ENCODE data around the gene SMNDC1. TPM values are rescaled to one million over a fixed set of nuclear protein-coding genes. Genes with fewer than 3 reads are reported as not detected.
A peak's percentile ranks its signal among the peaks of the same experiment; 100 is the strongest.

The SMNDC1 gene
- total and polyA plus RNA-seq, 7 donors, result 10.2 to 19.7 (median 13.3) TPM

DNA sequence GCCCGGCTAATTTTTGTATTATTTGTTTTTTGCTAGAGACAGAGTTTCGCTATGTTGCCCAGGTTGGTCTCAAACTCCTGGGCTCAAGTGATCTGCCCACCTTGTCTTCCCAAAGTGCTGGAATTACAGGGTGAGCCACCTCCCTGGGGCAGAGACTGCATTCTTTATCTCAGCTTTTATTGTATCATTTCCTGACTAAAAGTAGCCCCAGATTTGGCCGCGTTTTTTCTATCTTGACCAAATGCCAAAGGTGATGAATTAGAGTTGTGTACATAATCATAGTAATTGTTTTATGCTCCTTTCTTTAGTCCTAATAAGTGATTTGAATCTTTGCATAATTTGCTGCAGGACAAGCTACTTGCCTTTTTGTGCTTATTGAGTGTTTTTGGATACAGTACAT is 3.1 kb upstream of the SMNDC1 start:
- Histone ChIP-seq H3K27ac (no peak overlapping the region), H3K4me3 (no peak overlapping the region), H3K27me3 (no peaks in the 10 kb centered on the region), H3K9me3 (no peaks in the 10 kb centered on the region), H3K36me3 (peaks cover 0 to 4% (median 0%) of the 10 kb centered on the region in 4 donors), H3K4me1 (peaks cover 0 to 30% (median 23%) of the 10 kb centered on the region in 4 donors)
- intact Hi-C loops (cut with DNase I), result loop anchor here (1.0 kb wide), 1 partner anchor 195 kb away; no protein-coding TSS in a partner anchor
- 18 to 65% methylated on average over 4 of the region's 4 CpGs for WGBS, 2 donors
- DNase-seq, result no peak
- no peak for TF ChIP-seq EP300 (IDR thresholded peaks at IDR 0.05)

DNA sequence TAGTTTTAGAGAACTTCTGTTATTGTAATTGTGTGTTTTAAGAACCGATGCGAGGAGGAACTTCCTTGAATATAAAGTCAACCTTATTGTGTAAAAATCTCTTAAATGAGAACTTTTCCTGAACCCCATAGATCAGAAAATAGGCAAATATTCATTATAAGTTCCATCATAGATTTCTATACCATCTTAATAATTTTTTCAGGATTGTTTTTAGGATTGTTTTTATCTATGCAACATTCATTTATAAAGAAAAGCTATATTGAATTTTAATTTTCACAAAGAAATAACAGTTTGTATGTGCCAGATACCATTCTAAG is 1.7 kb upstream of the SMNDC1 start:
- no peak for TF ChIP-seq POLR2AphosphoS5 (IDR thresholded peaks at IDR 0.05)
- TF ChIP-seq EP300 (IDR thresholded peaks at IDR 0.05), result no peak
- TF ChIP-seq, protein P1, sequence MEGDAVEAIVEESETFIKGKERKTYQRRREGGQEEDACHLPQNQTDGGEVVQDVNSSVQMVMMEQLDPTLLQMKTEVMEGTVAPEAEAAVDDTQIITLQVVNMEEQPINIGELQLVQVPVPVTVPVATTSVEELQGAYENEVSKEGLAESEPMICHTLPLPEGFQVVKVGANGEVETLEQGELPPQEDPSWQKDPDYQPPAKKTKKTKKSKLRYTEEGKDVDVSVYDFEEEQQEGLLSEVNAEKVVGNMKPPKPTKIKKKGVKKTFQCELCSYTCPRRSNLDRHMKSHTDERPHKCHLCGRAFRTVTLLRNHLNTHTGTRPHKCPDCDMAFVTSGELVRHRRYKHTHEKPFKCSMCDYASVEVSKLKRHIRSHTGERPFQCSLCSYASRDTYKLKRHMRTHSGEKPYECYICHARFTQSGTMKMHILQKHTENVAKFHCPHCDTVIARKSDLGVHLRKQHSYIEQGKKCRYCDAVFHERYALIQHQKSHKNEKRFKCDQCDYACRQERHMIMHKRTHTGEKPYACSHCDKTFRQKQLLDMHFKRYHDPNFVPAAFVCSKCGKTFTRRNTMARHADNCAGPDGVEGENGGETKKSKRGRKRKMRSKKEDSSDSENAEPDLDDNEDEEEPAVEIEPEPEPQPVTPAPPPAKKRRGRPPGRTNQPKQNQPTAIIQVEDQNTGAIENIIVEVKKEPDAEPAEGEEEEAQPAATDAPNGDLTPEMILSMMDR (IDR thresholded peaks at IDR 0.05), result no peak
- no peak for TF ChIP-seq POLR2A (IDR thresholded peaks at IDR 0.05)
- Histone ChIP-seq H3K4me3 (peak overlapping the region in 1 of 4 donors; percentile 1), H3K9me3 (no peaks in the 10 kb centered on the region), H3K36me3 (peaks cover 0 to 18% (median 6%) of the 10 kb centered on the region in 4 donors), H3K27ac (peak overlapping the region; percentile 94 to 97 (median 96)), H3K27me3 (no peaks in the 10 kb centered on the region), H3K4me1 (peaks cover 0 to 33% (median 29%) of the 10 kb centered on the region in 4 donors)
- 1% methylated on average over 2 of the region's 2 CpGs for WGBS, 2 donors
- no peak for DNase-seq
- intact Hi-C loops (cut with DNase I), result loop anchor here (1.0 kb wide), 2 partner anchors 241 to 261 kb away; partner anchors contain the start of gene SMC3

DNA sequence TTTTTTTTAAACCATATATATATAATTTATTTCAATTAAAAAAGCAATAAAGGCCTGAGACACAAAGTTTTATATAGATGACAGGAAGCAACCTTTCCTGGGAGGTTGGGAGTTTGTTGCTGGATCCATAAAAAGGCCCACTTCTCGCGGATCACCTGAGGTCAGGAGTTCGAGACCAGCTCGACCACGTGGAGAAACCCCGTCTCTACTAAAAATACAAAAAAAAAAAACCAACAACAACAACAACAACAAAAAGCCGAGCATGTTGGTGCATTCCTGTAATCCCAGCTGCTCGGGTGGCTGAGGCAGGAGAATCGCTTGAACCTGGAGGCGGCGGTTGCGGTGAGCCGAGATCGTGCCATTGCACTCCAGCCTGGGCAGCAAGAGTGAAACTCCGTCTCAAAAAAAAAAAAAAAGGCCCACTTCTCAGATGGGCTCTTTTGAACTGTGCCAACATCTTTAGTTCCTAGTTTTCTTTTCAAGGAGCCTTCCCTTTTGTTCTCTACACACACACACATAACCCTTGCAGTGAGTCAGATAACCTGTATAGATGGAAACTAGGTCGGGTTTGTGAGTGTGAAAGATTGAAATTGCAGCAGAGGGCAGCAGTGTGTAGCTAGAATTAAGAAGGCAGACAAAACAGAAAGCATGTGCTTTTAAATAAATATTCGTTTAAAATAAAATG is 1.2 kb upstream of the SMNDC1 start:
- Histone ChIP-seq H3K27ac (peak overlapping the region; percentile 94 to 97 (median 96)), H3K4me3 (peak overlapping the region in 1 of 4 donors; percentile 1), H3K27me3 (no peaks in the 10 kb centered on the region), H3K4me1 (peaks cover 0 to 38% (median 31%) of the 10 kb centered on the region in 4 donors), H3K9me3 (no peaks in the 10 kb centered on the region), H3K36me3 (peaks cover 0 to 23% (median 7%) of the 10 kb centered on the region in 4 donors)
- TF ChIP-seq POLR2A (IDR thresholded peaks at IDR 0.05), result no peak
- no peak for TF ChIP-seq EP300 (IDR thresholded peaks at IDR 0.05)
- peak in 1 of 4 donors; percentile 24 for TF ChIP-seq POLR2AphosphoS5 (IDR thresholded peaks at IDR 0.05)
- TF ChIP-seq, protein P1 (IDR thresholded peaks at IDR 0.05), result peak; percentile 43 to 72 (median 55)
- WGBS, 2 donors, result 64 to 68% methylated on average over 17 of the region's 17 CpGs
- no peak for DNase-seq
- intact Hi-C loops (cut with DNase I), result loop anchor here (1.0 kb wide), 2 partner anchors 241 to 261 kb away; partner anchors contain the start of gene SMC3

DNA sequence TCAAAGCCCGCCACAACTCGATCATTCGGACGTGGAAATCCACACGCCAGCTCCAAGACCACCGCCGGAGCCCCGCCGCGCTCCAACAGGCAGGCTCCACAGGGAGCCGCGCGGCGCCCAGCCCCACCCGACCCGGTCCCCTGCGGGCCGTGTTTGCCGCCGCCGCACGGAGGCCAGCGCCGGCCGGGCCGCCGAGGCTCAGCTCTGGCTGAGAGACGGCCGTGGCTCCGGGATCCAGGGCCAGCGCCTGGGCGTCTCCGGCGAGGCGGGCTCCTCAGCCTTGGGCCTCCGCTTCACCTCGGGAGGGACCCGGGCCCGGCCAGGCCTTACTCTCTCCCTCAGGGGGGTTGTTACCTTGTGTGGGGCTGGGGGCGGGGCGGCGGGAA is 333 bp downstream of the SMNDC1 start:
- intact Hi-C loops (cut with DNase I), result loop anchor here (1.0 kb wide), 1 partner anchor 193 kb away; the partner anchor contains the start of gene DUSP5

DNA sequence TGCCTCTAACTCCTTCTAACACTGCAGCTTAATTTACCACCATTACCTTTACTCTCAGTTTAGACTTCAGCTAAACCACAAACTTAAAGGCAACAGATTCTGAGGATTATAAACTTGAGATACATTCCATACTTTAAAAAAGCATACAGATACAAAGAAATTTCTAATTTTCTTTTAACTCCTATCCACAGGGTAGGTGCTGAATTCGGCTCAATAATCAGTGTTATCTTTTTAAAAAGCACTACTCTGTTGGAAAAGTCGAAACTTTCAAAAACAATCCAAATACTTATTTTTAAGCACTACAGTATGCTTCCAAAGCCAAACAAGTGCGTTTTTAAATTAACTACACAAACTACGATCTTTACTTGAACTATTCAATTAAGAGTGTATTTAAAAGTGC is 1.0 kb downstream of the SMNDC1 start:
- 2 to 15% methylated on average over 4 of the region's 4 CpGs for WGBS, 2 donors
- intact Hi-C loops (cut with DNase I), result loop anchor here (1.0 kb wide), 1 partner anchor 194 kb away; the partner anchor contains the start of gene DUSP5

More for the DNA sequence above, 333 bp downstream of the SMNDC1 start:
- H3K9me3 ChIP-seq, result no peaks in the 10 kb centered on the region
- no peak for TF ChIP-seq EP300 (IDR thresholded peaks at IDR 0.05)
- TF ChIP-seq POLR2AphosphoS5 (IDR thresholded peaks at IDR 0.05), result no peak
- no peak for TF ChIP-seq POLR2A (IDR thresholded peaks at IDR 0.05)
- TF ChIP-seq, protein P1 (IDR thresholded peaks at IDR 0.05), result peak in 1 of 4 experiments; percentile 8
- peak overlapping the region; percentile 94 to 97 (median 96) for H3K27ac ChIP-seq
- H3K4me3 ChIP-seq, result peak overlapping the region; percentile 79 to 97 (median 94)
- H3K27me3 ChIP-seq, result no peaks in the 10 kb centered on the region
- 0% methylated on average over 42 of the region's 42 CpGs for WGBS, 2 donors
- peaks cover 0 to 53% (median 42%) of the 10 kb centered on the region in 4 donors for H3K4me1 ChIP-seq
- peak; percentile 71 for DNase-seq
- peaks cover 0 to 38% (median 15%) of the 10 kb centered on the region in 4 donors for H3K36me3 ChIP-seq

More for the DNA sequence above, 1.0 kb downstream of the SMNDC1 start:
- Histone ChIP-seq H3K4me3 (peak overlapping the region; percentile 79 to 97 (median 94)), H3K4me1 (peaks cover 0 to 60% (median 45%) of the 10 kb centered on the region in 4 donors), H3K27me3 (no peaks in the 10 kb centered on the region), H3K27ac (peak overlapping the region; percentile 94 to 97 (median 96)), H3K36me3 (peaks cover 0 to 45% (median 15%) of the 10 kb centered on the region in 4 donors), H3K9me3 (no peaks in the 10 kb centered on the region)
- no peak for DNase-seq
- TF ChIP-seq EP300 (IDR thresholded peaks at IDR 0.05) (no peak), POLR2A (IDR thresholded peaks at IDR 0.05) (no peak), POLR2AphosphoS5 (IDR thresholded peaks at IDR 0.05) (no peak)
- TF ChIP-seq, protein P1 (IDR thresholded peaks at IDR 0.05), result no peak
